GM19468 (cell line): ENCODE measurements around the gene NEURL2.
A peak's percentile ranks its signal among the peaks of the same experiment; 100 is the strongest.
"Not testable (repeated sequence)": the region's sequence is repeated elsewhere in the genome, so short reads cannot be mapped to it uniquely, and the experiment has no call there.

Experiments
- ATAC-seq: cut with Tn5 transposase; IDR thresholded peaks from one replicate; pipeline ENCODE4 v1.9.1; 2021; ENCODE audit warnings: mild to moderate bottlenecking, moderate library complexity, moderate number of reproducible peaks; ENCODE audit not compliant: unreplicated experiment; ENCODE audit errors: extremely low read depth

NEURL2 gene

DNA sequence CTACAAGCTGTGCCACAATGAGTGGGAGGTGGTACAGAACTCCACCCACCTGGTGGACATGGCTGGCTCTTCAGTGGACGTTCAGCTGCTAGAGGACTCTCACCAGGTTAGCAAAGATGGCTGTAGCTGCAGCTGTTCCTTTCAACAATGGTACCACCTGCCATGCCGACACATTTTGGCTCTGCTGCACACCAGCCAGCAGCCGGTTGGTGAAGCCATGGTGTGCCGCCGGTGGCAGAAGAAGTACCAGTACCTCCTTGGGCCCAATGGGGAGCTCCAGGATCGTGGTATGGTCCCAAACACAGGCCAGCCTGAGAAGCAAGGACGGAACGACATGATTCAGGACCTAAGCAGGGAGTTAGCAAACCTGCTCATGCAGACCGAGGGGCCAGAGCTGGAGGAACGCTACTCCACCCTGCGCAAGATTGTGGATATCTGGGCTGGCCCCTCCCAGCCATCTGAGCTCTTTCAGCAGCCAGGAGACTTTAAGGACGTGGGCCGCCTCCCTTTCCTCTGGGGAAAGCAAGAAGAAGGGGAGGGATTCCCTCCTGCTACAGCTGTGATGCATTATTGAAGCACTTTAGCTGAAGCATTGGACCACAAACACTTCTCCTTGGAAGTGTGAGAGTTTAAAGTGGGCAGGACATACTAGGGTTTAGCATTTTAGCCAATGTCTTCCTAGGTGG is 12.8 kb downstream of the NEURL2 start:
- no peak for ATAC-seq

DNA sequence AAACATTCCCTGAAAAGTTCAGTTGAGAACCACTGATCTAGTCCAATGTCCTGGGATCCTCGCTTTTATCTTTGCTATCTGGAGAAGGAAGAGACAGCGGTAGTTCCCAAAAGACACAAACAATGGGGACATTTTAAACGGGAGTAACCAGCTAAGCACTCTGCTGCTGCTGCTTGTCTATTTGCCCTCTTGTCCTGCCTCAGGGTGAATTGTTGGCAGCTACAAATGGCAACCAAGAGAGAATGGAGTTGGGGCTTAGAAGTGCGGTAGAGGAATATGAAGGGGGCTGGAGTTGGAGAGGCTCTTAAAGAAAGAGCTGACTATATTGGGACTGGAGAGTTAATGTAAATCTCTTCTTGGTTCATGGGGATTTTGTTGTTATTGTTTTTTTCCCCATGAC is 16.4 kb downstream of the NEURL2 start:
- ATAC-seq = no peak

DNA sequence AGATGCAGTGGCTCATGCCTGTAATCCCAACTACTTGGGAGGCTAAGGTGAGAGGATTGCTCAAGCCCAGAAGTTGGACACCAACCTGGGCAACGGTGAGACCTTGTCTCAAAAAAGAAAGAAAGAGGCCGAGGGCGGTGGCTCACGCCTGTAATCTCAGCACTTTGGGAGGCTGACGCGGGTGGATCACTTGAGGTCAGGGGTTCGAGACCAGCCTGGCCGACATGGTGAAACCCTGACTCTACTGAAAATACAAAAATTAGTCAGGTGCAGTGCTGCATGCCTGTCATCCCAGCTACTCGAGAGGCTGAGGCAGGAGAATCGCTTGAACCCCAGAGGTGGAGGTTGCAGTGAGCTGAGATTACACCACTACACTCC is 16.9 kb downstream of the NEURL2 start:
- not testable (repeated sequence) for ATAC-seq

DNA sequence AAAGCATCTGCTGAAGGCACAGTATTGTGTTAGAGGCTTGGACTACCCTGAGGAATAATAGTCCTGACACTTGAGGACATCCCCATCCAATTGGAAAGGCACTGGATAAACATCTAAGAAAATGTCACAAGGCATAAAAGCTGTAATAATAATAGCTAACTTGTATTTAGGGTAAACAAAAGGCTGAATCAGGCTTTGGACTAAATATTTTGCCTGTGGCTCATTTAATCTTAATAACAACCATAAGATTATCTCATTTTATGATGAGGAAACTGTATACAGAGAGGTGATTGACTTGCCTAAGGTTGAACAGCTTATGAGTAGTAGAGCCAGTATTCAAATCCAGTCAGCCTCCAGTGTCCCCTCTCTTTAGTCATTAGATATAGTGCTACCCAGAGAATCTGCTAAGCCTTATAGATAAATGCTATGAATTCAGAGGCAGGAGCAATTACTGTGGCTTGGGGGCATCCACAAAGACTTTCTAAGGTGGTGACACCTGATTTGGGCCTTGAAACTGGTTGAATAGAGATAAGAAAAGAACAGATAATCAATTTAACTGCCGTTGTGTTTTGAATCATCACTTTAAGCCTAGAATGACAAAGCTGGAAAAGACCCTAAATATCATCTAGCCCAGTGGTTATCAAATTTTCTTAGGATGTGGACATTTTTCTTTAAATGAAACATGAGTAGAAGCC is 17.5 kb downstream of the NEURL2 start:
- ATAC-seq = no peak

DNA sequence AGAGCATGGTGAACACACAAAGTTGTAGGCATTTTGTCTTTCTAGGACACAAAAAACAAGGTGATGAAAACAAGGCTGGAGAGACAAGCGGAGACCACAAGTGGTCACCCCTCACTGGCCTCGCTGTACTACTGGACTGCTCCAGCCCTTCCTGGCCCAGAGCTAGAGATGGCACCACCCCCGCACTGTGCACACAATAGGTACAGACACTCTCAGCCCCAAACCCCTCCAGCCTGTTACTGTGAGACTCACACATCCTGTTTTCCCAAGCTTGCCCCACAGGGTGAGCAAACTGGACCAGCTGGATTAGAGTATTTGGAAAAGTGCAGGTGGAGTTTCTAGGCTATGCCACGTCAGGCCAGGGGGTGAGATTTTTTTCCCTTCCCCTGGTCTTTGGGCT is 18.4 kb downstream of the NEURL2 start:
- ATAC-seq = no peak

DNA sequence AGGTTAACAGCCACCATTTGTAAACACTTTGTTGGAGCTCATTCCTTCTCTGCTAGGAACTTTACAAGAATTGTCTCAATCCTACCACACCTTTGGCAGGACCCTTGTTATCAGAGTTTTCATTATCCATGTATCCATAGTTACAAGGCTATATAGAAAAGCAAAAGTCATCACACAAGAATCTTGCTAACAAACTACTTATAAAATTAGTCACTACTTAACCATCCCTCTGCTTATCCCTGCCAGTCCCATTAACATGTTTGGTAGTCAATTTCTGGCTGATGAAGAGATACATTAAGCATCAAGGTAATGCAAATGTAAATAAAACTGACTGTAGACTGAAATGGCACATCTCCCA is 23.2 kb downstream of the NEURL2 start:
- no peak for ATAC-seq

DNA sequence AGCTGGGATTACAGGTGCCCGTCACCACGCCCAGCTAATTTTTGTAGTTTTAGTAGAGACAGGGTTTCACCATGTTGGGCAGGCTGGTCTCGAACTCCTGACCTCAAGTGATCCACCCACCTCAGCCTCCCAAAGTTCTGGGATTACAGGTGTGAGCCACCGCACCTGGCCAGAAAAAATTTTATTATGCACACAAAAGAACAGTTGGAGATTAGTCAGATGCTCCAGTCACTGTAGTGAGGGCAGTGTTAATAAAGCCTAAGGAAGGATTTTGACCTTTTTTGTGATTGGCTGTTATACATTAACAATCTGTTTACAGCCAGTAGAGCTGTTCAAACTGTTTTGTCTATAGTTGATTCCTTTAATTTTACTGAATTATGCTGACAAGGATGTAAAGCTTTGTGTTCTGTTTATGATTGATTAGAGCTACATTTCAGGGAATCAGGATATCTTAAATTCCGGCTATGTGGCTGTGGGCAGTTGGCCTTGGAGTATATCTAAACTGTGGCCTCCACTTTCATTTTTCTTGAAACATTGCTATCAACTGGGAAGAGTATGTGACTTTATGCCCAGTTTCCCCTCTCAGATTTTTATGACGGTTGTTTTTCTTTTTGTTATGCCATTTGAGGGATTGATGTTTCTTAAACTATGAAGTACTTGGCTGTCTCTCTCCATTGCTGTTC is 23.7 kb downstream of the NEURL2 start:
- ATAC-seq = no peak

DNA sequence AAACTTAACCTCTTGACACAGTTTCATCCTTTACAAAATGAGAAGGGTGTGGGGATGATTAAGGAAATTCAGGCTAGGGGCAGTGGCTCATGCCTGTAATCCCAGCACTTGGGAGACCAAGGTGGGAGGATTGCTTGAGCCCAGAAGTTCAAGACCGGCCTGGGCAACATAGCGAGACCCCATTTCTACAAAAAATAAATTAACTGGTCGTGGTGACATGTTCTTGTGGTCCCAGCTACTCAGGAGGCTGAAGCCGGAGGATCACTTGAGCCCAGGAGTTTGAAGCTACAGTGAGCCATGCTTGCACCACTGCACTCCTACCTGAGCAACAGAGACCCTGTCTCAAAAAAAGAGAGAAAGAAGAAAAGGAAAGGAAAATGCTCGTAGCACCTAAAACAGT is 24.6 kb downstream of the NEURL2 start:
- ATAC-seq = no peak

DNA sequence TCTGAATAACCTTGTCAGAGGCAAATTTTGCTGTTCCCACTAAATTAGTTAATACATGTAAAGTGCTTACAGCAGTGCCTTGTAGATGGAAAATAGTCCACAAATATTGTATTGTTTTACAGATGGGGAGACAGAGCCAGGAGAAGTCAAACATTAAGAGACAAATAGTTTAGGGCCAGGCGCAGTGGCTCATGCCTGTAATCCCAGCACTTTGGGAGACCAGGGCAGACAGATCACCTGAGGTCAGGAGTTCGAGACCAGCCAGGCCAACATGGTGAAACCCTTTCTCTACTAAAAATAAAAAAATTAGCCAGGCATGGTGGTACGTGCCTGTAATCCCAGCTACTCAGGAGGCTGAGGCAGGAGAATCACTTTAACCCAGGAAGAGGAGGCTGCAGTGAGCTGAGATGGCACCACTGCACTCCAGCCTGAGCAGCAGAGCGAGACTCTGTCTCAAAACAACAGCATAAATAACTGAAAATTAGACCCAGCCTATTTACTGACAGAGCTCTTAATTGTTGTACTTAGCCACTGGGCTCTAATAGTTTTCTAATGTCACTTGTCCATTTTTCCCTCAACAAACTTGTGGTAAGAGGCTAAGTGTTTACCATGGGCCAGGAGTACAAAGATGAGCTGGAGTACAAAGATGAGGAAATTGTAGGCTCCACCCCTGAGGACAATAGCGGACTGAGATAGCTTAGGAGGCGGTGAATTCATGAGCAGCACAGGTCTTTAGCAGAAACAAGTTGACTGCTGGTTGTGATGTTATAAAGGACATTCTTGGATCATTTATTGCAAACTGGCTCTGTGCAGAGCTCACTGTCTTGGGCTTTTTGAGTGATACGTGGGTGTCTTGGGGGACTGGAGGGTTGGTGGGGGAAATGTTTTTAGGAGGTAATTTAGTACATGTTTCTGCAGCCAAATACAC is 27.2 kb downstream of the NEURL2 start:
- ATAC-seq = no peak

DNA sequence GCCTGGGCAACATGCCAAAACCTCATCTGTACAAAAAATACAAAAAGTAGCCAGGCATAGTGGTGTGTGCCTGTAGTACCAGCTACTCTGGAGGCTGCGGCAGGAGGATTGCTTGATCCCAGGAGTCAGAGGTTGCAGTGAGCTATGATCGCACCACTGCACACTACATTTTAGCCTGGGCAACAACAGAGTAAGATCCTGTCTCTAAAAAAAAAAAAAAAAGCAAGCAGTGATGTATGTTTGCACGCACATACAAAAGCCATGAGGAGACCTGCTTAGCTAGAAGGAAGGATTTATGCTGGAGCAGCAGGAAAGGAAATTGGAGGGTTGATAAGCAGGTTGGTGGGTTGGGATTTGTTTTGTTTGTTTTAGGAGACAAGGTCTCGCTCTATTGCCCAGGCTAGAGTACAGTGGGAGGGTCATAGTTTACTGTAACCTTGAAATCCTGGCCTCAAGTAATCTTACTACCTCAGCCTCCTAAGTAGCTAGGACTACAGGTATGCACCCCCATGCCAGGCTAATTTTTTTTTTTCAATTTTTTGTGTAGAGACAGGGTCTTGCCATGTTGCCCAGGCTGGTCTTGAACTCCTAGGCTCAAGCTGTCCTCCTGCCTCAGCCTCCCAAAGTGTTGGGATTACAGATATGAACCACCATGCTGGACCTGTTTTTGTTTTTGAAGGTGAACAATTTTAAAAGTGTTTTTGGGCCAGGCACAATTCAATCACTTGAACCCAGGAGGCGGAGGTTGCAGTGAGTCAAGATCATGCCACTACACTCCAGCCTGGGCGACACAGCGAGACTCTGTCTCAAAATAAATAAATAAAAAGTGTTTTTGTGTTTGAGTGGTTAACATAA is 29.6 kb downstream of the NEURL2 start:
- ATAC-seq = no peak

DNA sequence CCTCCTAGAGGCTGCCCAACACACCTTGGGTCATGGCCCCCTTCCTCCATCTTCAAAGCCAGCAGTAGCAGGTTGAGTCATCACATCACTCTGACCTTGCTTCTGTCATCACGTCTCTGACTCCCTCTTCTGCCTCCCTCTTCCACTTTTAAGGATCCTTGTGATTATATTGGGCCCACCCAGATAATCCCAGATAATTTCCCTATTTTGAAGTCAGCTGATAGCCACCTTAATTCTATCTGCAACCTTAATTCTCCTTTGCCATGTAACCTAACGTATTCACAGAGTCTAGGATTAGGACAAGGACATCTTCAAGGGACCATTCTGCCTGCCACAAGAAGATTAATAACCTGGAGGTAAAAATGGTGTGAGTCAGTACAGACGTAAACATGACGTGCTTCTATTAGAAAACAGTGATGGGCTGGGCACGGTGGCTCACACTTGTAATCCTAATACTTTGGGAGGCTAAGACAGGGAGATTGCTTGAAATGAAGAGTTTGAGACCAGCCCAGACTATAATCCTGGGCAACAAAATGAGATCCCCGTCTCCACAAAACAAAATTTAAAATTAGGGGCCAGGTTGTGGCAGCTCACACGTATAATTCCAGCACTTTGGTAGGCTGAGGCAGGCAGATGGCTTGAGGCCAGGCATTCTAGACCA is 30.3 kb downstream of the NEURL2 start:
- ATAC-seq = no peak

DNA sequence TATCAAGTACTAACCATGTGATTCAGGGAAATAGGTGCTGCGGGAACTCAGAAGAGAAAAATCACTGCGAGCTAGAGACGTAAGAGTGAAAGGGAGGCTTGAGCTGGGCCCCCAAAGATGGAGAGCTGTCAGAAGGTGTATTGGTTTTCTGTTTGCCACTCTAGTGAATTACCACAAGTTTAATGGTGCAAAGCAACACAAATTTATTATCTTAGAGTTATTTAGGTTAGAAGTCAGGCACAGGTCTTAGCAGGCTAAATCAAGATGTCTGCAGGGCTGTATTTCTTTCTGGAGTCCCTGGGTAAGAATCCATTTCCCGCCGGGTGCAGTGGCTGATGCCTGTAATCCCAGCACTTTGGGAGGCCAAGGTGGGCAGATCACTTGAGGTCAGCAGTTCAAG is 31.1 kb downstream of the NEURL2 start:
- no peak for ATAC-seq

DNA sequence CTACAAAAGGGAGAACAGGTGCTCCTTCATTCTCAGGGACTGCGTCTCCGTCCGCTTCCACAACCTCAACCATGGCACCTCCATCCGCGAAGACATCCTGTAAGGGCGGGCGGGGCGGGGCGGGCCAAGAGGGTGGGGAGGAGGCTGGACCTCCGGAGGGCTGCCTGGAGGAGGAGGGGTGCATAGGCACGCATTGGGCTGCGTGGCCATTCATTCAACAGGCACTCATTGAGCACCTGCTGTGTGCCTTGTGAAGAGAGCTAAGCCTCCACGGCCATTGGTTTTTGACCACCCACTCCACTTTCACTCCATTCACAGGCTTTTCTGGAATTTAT is 33.2 kb downstream of the NEURL2 start:
- ATAC-seq = no peak

DNA sequence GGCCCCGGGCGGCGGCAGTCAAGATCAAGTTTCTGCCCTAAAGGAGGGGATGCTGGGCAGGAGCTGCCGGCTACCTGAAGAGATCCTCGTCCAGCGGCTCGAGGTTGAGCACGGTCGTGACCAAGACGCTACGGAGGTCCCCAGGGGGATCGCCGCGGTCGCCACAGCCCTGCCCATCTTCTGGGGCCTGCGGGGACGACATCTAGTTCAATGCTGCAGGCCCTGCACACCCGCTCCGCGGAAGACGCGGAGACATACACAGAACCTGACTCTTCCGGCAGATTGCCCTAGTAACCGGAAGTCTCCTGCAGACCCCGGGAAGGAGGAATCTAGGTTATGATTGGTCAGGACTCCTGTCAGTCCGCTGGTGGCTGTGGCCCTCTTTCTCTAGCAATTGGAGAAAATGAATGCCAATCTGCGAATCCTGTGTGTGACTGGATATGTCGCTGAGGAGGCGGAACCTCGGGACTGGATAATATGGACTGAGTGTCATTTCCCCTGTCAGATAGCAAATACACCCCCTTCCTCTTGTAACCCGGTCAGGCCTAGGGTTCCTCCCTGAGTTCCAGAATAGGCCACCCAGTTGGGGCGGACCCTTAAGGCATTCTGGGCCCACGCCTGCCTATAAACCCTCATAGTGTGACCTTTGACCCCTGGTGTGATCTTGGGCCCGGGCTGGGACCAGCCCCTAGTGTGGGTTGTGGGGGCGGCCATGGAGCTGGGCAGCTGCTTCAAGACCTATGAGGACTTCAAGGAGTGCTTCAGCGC is 33.7 kb downstream of the NEURL2 start, which contains the start of the genes ACOT8 and ZSWIM3:
Gene ACOT8, minus strand, starts transcription at position 279 of the 768 bp plus-strand sequence. Its CDS starts 77 bp downstream, at position 202.
Gene ZSWIM3, plus strand, starts transcription at position 501 of the 768 bp plus-strand sequence. Its CDS starts 212 bp downstream, at position 713.
- peak; percentile 90 for ATAC-seq

DNA sequence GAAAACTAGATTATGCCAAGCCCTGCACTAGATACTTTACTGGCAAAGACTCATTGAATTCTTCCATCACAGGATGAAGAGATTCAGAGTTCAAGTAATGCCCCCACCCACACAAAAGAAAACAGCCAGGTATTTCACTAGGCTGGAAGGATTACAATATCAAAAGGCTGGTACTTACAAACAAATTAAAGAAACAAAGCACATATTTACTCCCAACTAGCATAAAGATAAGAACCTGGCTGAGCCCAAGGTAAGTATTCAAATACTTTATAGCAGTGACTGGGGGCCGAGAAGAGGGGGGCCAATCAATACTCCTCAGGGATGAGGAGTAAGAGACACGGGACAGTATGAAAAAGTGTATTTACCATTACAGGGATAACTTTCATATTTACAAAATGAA is 37.5 kb downstream of the NEURL2 start:
- ATAC-seq = no peak

DNA sequence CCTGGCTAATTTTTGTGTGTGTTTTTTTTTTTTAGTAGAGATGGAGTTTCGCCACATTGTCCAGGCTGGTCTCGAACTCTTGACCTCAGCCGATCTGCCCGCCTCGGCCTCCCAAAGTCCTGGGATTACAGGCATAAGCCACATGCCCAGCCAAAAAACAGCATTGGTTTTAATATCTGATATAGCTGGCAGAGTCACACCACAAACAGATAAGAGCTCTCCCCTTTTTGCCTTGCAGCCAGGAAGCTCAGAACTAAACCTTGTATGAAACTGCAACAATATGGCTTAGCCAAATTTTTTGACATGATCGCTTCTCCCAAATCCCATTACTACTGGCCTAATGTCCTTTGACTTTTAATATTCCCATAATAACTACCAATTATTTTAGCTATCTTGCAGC is 38.7 kb downstream of the NEURL2 start:
- ATAC-seq = no peak

DNA sequence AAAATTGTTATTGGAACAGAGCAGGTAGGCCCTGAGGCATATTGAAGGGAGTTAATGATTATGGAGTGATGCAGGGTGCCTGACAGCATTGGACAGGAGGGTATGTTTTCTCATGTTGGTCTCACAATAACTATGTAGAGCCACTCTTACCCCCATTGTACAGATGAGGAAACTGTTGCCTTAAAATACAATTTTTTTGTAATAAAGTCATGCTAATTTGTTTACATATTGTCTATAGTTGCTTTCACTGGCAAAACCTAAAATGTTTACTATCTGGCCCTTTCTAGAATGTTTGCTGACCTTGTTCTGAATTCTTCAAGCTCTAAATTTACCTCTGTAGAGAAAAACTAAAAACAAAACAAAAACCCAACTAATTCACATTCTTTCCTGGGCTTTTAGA is 39.5 kb downstream of the NEURL2 start:
- ATAC-seq = no peak

DNA sequence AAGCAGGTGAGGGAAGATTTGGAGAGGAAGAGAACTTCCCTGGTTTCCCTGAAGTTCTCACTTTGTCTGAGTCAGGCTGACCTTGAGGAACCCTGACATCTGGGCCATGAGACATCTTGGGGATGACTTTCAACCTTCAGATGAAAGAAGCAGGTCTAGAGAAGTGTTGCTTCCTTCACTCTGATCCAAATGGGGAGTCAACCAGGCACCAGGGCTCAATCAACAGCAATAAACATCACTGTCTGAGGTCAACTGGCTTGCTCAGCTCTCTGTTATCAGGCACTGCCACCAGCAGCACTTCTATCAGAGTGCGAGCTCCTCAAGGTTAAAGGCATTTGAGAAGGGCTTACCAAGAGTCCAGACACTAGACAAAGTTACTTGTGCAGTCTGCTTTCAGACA is 40.1 kb downstream of the NEURL2 start:
- no peak for ATAC-seq
